Kidney (tissue), 14 donors: ENCODE results near the gene TMEM114. TPM values are rescaled to one million over a fixed set of nuclear protein-coding genes. Genes with fewer than 3 reads are reported as not detected.

Experiments
- DNase-seq, 5 donors: peaks; one replicate each; pipeline ENCODE4 v3.0.0-alpha.2; 2013 to 2020
- FAIRE-seq: peaks from 2 replicates; lab custom pipeline; 2012; peaks lifted over from hg19 to GRCh38; lab: Jason Lieb, UNC
- H3K27ac ChIP-seq, 2 donors: one replicate each; pipeline ENCODE4 v1.7.0; 2013; ENCODE audit warnings: low read depth in 2 of 2, low read length in 2 of 2, inconsistent platforms in 1 of 2
- H3K27me3 ChIP-seq: one replicate; pipeline ENCODE4 v1.7.1; 2013; ENCODE audit warnings: low read length, inconsistent platforms; ENCODE audit not compliant: control insufficient read depth, insufficient read depth
- H3K36me3 ChIP-seq, 3 donors: one replicate each; pipeline versions ENCODE4 v1.7.0 to v1.7.1; 2013; ENCODE audit warnings: low read length in 3 of 3, control low read depth in 1 of 3, inconsistent platforms in 1 of 3; ENCODE audit not compliant: insufficient read depth in 3 of 3, control insufficient read depth in 2 of 3
- H3K4me1 ChIP-seq, 3 donors: one replicate each; pipeline versions ENCODE4 v1.7.0 to v1.7.1; 2013; ENCODE audit warnings: low read length in 3 of 3, inconsistent platforms in 1 of 3, low read depth in 1 of 3; ENCODE audit not compliant: control insufficient read depth in 2 of 3, insufficient read depth in 2 of 3
- H3K4me3 ChIP-seq, 3 donors: one replicate each; pipeline versions ENCODE4 v1.7.0 to v1.8.1; 2013; ENCODE audit warnings: low read length in 3 of 3, control low read depth in 1 of 3, inconsistent platforms in 1 of 3
- H3K9ac ChIP-seq, 3 donors: one replicate each; pipeline versions ENCODE4 v1.7.0 to v1.7.1; 2013; ENCODE audit warnings: low read length in 3 of 3, control low read depth in 1 of 3, inconsistent platforms in 1 of 3
- H3K9me3 ChIP-seq, 3 donors: one replicate each; pipeline versions ENCODE4 v1.7.0 to v1.7.1; 2013; ENCODE audit warnings: low read length in 3 of 3, control low read depth in 1 of 3, inconsistent platforms in 1 of 3; ENCODE audit not compliant: control insufficient read depth in 2 of 3, insufficient read depth in 1 of 3
- intact Hi-C: fragments of 100-400 bp; cut with DNase I; formaldehyde crosslinking; loops from one replicate; pipeline ENCODE4 v1.11.1; 2022
- polyA plus RNA-seq: library from polyadenylated mRNA; stranded (reverse); fragments of 350-450 nt; fragmentation: Illumina TruSeq; extraction: RNeasy Lipid Tissue Mini Kit (QIAGEN cat#74804); gene quantifications from one replicate; pipeline ENCODE4 v1.2.3, GENCODE V29; 2014; ENCODE audit warnings: low read depth, low replicate concordance; ENCODE audit not compliant: insufficient read depth
- total RNA-seq: library from RNA; stranded (reverse); fragmentation: NEBNext Ultra II Directional; extraction: Animal tissue kit (Norgen Biotek cat#: 25700); gene quantifications from one replicate; pipeline ENCODE4 v1.2.1, GENCODE V29; 2021
- TF ChIP-seq, protein P1 (sequence below): IDR thresholded peaks from 3 replicates; pipeline ENCODE4 v1.5.1; 2012; ENCODE audit warnings: mild to moderate bottlenecking, moderate library complexity, borderline replicate concordance; ENCODE audit not compliant: insufficient read depth; ENCODE audit errors: extremely low read depth
- donor health status: control.
- donor health status: control.
- donor health status: control.
- donor health status: control.
- donor health status: control.
- donor health status: DM: yes; HTN: yes; CAD: no.
- donor health status: Normal renal cell carcinoma (clear cell type).

The TMEM114 gene
- total and polyA plus RNA-seq, 2 donors from 2014 or later = not detected

DNA sequence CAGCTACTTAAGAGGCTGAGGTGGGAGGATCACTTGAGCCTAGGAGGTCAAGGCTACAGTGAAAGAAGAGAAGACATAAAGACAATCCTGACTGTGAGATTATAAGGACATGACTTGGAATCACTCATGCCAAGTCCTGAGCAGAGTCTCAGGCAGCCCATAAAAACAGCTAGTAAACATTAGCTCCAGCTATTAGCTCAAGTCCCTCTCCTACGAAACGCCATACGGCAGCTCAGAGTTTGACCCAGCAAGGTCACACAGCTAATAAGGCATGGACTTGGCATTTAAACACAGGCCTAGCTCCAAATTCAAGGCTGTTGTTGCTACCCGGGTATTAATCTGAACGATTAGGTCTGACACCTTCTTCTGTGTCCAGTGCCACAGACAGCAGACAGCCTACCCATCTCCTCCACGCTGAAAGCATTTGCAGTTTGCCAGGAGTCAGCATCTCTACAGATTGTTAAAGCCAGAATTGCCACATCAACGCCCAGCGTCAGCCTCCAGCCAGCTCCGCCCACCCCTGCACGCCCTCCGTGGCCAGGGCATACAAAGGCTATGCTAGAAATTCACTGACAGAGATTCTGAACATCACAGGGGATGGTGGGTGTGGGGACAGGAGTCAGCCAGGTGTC is 9.9 kb upstream of the TMEM114 start:
- no peak overlapping the region for H3K9ac ChIP-seq
- intact Hi-C loops = no loop called here
- no peaks in the 10 kb centered on the region for H3K4me1 ChIP-seq
- FAIRE-seq = no peak
- no peaks in the 10 kb centered on the region for H3K27me3 ChIP-seq
- no peak overlapping the region for H3K4me3 ChIP-seq
- TF ChIP-seq, protein P1, sequence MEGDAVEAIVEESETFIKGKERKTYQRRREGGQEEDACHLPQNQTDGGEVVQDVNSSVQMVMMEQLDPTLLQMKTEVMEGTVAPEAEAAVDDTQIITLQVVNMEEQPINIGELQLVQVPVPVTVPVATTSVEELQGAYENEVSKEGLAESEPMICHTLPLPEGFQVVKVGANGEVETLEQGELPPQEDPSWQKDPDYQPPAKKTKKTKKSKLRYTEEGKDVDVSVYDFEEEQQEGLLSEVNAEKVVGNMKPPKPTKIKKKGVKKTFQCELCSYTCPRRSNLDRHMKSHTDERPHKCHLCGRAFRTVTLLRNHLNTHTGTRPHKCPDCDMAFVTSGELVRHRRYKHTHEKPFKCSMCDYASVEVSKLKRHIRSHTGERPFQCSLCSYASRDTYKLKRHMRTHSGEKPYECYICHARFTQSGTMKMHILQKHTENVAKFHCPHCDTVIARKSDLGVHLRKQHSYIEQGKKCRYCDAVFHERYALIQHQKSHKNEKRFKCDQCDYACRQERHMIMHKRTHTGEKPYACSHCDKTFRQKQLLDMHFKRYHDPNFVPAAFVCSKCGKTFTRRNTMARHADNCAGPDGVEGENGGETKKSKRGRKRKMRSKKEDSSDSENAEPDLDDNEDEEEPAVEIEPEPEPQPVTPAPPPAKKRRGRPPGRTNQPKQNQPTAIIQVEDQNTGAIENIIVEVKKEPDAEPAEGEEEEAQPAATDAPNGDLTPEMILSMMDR = no peak
- peaks cover 0 to 17% (median 2%) of the 10 kb centered on the region in 3 donors for H3K9me3 ChIP-seq
- no peaks in the 10 kb centered on the region for H3K36me3 ChIP-seq
- no peak overlapping the region for H3K27ac ChIP-seq
- DNase-seq = peak in 1 of 5 donors; percentile 24

DNA sequence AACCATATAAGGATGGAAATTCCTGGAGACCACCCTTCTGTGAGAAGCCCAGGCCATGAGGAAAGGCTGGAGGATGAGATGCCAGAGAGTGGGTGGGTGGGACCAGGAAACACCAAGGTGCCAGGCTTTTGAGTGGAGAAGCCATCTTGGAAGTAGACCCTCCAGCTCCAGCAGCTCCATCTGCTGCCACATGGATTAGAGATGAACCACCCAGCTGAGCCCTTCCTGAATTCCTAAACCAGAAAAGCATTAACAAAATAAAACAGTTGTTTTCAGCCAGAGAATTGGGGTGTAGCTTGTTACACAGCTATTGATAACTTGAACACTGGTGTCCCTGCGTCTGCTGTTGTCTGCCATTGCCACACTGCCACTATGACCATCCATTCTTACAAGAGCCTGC is 6.3 kb upstream of the TMEM114 start:
- TF ChIP-seq, protein P1 = no peak
- no peak overlapping the region for H3K9ac ChIP-seq
- DNase-seq = no peak
- peaks cover 0 to 17% (median 2%) of the 10 kb centered on the region in 3 donors for H3K9me3 ChIP-seq
- FAIRE-seq = no peak
- no peaks in the 10 kb centered on the region for H3K27me3 ChIP-seq
- no peak overlapping the region for H3K4me3 ChIP-seq
- no peaks in the 10 kb centered on the region for H3K4me1 ChIP-seq
- intact Hi-C loops = no loop called here
- H3K27ac ChIP-seq = no peak overlapping the region
- no peaks in the 10 kb centered on the region for H3K36me3 ChIP-seq

DNA sequence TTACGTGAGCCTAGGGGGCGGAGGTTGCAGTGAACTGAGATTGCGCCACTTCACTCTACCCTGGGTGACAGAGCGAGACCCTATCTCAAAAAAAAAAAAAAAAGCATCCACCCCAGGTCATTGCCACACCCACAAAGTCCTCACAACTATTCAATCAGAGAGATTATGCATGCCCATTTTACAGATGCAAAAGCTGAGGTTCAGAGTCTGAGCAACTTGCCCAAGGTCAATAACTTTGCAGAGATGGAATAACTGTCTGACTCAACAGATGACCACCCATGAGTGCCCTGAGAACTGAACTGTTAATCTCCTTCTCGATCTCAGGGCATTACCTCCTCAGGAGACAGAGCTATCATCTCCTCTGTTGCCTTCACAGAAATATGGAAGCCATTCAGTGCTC is 5.5 kb upstream of the TMEM114 start:
- intact Hi-C loops = no loop called here
- TF ChIP-seq, protein P1 = no peak
- FAIRE-seq = no peak
- H3K9ac ChIP-seq = no peak overlapping the region
- H3K36me3 ChIP-seq = no peaks in the 10 kb centered on the region
- H3K27ac ChIP-seq = no peak overlapping the region
- peaks cover 2 to 17% (median 2%) of the 10 kb centered on the region in 3 donors for H3K9me3 ChIP-seq
- DNase-seq = no peak
- no peaks in the 10 kb centered on the region for H3K4me1 ChIP-seq
- no peak overlapping the region for H3K4me3 ChIP-seq
- peaks cover 4% of the 10 kb centered on the region for H3K27me3 ChIP-seq
